Thymus (tissue), 11 donors: ENCODE results near the gene PLCB1. TPM values are rescaled to one million over a fixed set of nuclear protein-coding genes. Genes with fewer than 3 reads are reported as not detected.
"Not testable (repeated sequence)": the region's sequence is repeated elsewhere in the genome, so short reads cannot be mapped to it uniquely, and the experiment has no call there.

Experiments used
- DNase-seq, 9 donors: peaks; one replicate each; pipeline ENCODE4 v3.0.0-alpha.2; 2013; ENCODE audit warnings: low spot score in 9 of 9, low read depth in 6 of 9, missing footprints in 1 of 9
- H3K27ac ChIP-seq, 2 donors: one replicate each; pipeline ENCODE4 v1.5.1; 2013; ENCODE audit warnings: control low read depth in 1 of 2, low read depth in 1 of 2, low read length in 1 of 2, mild to moderate bottlenecking in 1 of 2, moderate library complexity in 1 of 2
- H3K27me3 ChIP-seq, 2 donors: one replicate each; pipeline ENCODE4 v1.5.1; 2013; ENCODE audit warnings: low read length in 1 of 2; ENCODE audit not compliant: control insufficient read depth in 2 of 2, insufficient read depth in 1 of 2
- H3K36me3 ChIP-seq, 2 donors: one replicate each; pipeline ENCODE4 v1.5.1; 2013; ENCODE audit warnings: low read length in 1 of 2, mild to moderate bottlenecking in 1 of 2, moderate library complexity in 1 of 2; ENCODE audit not compliant: control insufficient read depth in 2 of 2, insufficient read depth in 2 of 2
- H3K4me1 ChIP-seq, 2 donors: one replicate each; pipeline ENCODE4 v1.5.1; 2013; ENCODE audit warnings: low read length in 2 of 2; ENCODE audit not compliant: control insufficient read depth in 2 of 2, insufficient read depth in 2 of 2
- H3K4me3 ChIP-seq, 2 donors: one replicate each; pipeline ENCODE4 v1.5.1; 2013; ENCODE audit warnings: low read length in 2 of 2, control low read depth in 1 of 2, mild to moderate bottlenecking in 1 of 2
- H3K9me3 ChIP-seq, 2 donors: one replicate each; pipeline ENCODE4 v1.5.1; 2013; ENCODE audit warnings: low read length in 1 of 2, mild to moderate bottlenecking in 1 of 2; ENCODE audit not compliant: control insufficient read depth in 2 of 2, insufficient read depth in 1 of 2
- WGBS: extraction: QIAGEN DNeasy Blood & Tissue Kit; methylation state at CpG from one replicate; pipeline ENCODE4 v1.1.7; 2013; 5-methylcytosine and 5-hydroxymethylcytosine counted together
- polyA plus RNA-seq: library from polyadenylated mRNA; stranded (reverse); fragments of 200-250 nt; gene quantifications from one replicate; pipeline ENCODE4 v1.2.3, GENCODE V29; 2013
- total RNA-seq: library from RNA; stranded (reverse); fragments of 120-200 nt; gene quantifications from one replicate; pipeline ENCODE4 v1.2.4, GENCODE V29; 2013
- donor health status: healthy.

The PLCB1 gene
- total and polyA plus RNA-seq, 2 donors, result 4.1 to 4.7 TPM

DNA sequence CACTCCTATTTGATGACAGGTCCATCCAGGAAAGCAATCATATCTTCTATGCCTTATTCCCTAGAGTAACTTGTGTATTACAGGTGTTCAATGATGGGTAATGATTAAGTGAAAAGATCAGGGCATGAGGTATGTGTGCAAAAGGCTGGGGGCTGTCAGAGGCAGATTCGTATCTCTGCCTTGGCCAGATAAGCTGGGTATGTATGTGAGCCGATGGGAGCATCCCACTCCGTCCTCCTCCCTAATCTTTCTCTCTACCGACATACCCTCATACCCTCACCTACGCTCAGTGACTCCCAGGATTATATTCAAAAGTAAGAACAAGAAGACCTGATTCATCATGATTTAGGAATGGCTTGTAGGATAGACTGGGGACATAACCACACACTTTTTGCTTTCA lies 238.7 kb downstream of the PLCB1 start:
- Histone ChIP-seq H3K36me3 (no peaks in the 10 kb centered on the region), H3K27me3 (no peaks in the 10 kb centered on the region), H3K4me3 (no peak overlapping the region), H3K4me1 (peaks cover 2 to 4% of the 10 kb centered on the region in 2 donors), H3K27ac (no peak overlapping the region), H3K9me3 (no peaks in the 10 kb centered on the region)
- 99% methylated on average over 5 of the region's 5 CpGs for whole genome bisulfite sequencing
- no peak for DNase-seq

DNA sequence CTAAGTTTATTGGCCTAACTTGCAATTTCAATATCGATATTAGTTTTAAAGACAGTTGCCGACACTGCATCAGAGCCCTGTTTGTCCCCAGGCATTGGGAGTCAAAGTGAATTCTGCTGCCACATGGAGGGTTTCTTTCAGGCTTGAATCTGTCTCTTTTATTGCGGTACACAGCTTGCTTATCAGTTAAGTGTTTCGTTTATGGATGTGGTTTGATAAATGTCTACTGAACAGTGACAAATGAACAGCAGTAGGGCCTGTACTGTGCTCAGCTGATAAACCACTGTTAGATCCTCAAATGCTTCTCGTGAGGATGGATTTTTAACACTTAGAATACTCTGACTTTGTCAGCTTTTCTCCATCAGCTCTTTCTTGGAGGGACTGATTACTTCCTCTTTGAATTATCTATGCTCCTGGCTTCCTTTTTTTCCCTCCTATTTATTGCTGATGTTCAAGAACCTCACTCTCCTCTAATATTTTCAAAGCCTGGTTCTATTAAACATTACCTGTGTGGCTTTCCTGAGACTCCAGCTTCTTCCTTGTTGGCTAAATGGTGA lies 240.8 kb downstream of the PLCB1 start:
- WGBS, result 24% methylated on average over 5 of the region's 5 CpGs
- Histone ChIP-seq H3K27me3 (no peaks in the 10 kb centered on the region), H3K4me1 (peaks cover 2 to 4% of the 10 kb centered on the region in 2 donors), H3K27ac (no peak overlapping the region), H3K4me3 (no peak overlapping the region), H3K9me3 (no peaks in the 10 kb centered on the region), H3K36me3 (no peaks in the 10 kb centered on the region)
- DNase-seq, result peak in 2 of 9 donors; percentile 11 to 41

DNA sequence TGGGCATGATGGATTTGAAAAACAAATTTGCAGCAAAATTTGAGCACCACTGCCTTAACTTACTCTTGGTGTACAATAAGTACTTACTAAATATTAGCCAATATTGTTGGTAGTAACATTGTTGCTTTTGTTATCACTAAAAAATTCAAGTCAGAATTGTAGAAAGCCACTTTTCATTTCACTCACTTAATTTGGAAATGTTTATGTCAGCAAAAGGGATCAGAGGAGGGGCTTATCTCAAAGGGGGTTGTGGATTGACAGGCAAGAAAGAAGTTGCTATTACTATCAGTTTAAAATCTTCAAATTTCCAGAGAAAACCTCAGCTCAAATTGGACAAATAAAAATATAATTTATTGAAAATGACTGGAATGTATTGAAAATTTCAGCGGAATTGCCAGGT lies 241.5 kb downstream of the PLCB1 start:
- WGBS, result 100% methylated on average over 1 of the region's 1 CpG

DNA sequence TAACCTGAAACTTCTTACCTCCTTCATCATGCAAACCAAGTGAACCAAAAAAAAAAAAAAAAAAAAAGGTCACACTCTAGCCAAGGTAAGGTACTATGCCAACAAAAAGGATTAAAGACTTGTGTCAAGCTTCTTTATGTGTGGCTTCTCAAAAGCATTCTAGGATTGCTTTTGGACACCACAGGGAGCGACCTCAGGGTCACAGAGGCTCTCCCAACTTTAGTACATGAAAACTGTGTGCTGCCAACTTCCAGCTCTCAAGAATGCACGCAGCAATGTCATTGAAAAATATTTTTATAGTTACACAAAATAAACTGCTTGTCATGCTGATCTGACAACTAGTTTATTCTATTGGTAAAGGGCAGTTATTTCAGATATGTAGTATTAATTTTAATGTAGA lies 243.8 kb downstream of the PLCB1 start:
- H3K27me3 ChIP-seq, result no peaks in the 10 kb centered on the region
- WGBS, result 97% methylated on average over 2 of the region's 2 CpGs
- no peak for DNase-seq

More for the DNA sequence above, 241.5 kb downstream of the PLCB1 start:
- no peaks in the 10 kb centered on the region for H3K9me3 ChIP-seq
- no peaks in the 10 kb centered on the region for H3K36me3 ChIP-seq
- H3K27ac ChIP-seq, result no peak overlapping the region
- H3K27me3 ChIP-seq, result no peaks in the 10 kb centered on the region
- no peak for DNase-seq
- H3K4me1 ChIP-seq, result peaks cover 0 to 4% of the 10 kb centered on the region in 2 donors
- H3K4me3 ChIP-seq, result no peak overlapping the region

DNA sequence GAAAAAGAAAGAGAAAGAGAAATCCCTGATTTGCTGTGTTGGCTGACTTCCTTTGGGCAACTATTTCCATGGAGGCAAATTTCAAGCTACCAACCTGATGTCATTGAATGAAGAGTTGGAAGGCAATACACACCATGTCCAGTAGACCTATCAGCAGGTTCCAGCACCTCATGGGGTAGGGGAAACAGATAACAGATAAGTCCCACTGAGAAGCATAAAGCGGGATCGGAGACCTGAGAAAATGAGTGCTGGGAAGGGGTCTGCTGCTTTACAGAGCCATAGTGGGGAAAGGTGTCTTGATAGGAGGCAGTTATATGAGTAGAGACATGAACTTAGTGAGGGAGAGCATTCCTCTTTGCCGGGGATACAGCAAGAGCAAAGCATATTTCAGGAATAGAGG lies 244.9 kb downstream of the PLCB1 start:
- DNase-seq, result no peak
- H3K27me3 ChIP-seq, result no peaks in the 10 kb centered on the region
- WGBS, result 99% methylated on average over 3 of the region's 3 CpGs

More for the DNA sequence above, 243.8 kb downstream of the PLCB1 start:
- Histone ChIP-seq H3K4me1 (peaks cover 0 to 4% of the 10 kb centered on the region in 2 donors), H3K4me3 (no peak overlapping the region), H3K9me3 (no peaks in the 10 kb centered on the region), H3K27ac (no peak overlapping the region), H3K36me3 (no peaks in the 10 kb centered on the region)

DNA sequence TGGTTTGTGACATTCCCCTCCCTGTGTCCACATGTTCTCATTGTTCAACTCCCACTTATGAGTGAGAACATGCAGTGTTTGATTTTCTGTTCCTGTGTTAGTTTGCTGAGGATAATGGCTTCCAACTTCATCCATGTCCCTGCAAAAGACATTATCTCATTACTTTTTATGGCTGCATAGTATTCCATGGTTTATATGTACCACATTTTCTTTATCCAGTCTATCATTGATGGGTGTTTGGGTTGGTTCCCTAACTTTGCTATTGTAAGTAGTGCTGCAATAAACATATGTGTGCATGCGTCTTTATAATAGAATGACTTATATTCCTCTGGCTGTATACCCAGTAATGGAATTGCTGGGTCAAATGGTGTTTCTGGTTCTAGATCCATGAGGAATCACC lies 247.1 kb downstream of the PLCB1 start:
- H3K27ac ChIP-seq, DNase-seq, H3K27me3 ChIP-seq, H3K4me3 ChIP-seq, H3K9me3 ChIP-seq, H3K4me1 ChIP-seq, H3K36me3 ChIP-seq: not testable (repeated sequence)
- 97% methylated on average over 1 of the region's 1 CpG for WGBS

More for the DNA sequence above, 244.9 kb downstream of the PLCB1 start:
- Histone ChIP-seq H3K9me3 (no peaks in the 10 kb centered on the region), H3K36me3 (no peaks in the 10 kb centered on the region), H3K27ac (no peak overlapping the region), H3K4me3 (no peak overlapping the region), H3K4me1 (peaks cover 0 to 4% of the 10 kb centered on the region in 2 donors)

DNA sequence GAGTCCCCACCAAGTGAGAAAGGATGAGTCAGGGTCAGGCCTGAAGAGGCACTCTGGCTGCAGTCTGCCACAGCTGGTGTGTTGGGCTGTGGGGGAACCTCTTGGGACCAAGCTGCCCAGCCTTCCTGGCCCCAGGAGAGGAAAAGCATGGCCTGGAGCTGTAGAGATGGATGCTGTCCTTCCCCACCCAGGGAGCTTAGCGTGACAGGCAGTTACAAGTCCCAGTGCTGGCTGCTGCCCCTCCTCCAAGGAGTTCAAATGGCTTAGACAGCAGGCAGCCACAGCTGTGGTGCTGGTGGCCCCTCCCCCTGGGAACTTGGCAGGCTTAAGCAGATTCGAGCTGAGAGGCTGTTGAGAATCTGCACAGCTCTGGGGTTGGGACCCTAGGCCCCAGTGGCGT lies 253.2 kb downstream of the PLCB1 start:
- H3K27ac ChIP-seq, result peak overlapping the region in 1 of 2 donors; percentile 45
- H3K4me3 ChIP-seq, result no peak overlapping the region
- WGBS, result 10% methylated on average over 3 of the region's 3 CpGs
- no peaks in the 10 kb centered on the region for H3K36me3 ChIP-seq
- peak; percentile 45 to 91 (median 75) for DNase-seq
- peaks cover 18 to 23% of the 10 kb centered on the region in 2 donors for H3K4me1 ChIP-seq
- H3K27me3 ChIP-seq, result no peaks in the 10 kb centered on the region
- H3K9me3 ChIP-seq, result no peaks in the 10 kb centered on the region

DNA sequence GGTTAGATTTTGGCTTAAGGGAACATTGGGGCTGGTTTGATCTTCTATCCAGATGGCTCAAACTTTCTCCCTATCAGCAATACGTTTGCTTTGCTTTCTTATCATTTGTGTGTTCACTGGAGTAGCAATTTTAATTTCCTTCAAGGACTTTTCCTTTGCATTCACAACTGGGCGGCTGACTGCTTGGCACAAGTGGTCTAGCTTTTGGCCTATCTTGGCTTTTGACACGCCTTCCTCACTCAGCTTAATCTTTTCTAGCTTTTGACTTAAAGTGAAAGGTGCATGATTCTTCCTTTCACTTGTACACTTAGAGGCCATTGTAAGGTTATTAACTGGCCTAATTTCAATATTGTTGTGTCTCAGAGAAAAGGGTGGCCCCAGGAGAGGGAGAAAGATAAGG lies 254.9 kb downstream of the PLCB1 start:
- WGBS, result 76% methylated on average over 3 of the region's 3 CpGs
- H3K4me1 ChIP-seq, result peaks cover 18 to 23% of the 10 kb centered on the region in 2 donors
- H3K9me3 ChIP-seq, result no peaks in the 10 kb centered on the region
- no peaks in the 10 kb centered on the region for H3K36me3 ChIP-seq
- no peak overlapping the region for H3K4me3 ChIP-seq
- no peak for DNase-seq
- H3K27me3 ChIP-seq, result no peaks in the 10 kb centered on the region
- H3K27ac ChIP-seq, result peak overlapping the region; percentile 60 to 77

DNA sequence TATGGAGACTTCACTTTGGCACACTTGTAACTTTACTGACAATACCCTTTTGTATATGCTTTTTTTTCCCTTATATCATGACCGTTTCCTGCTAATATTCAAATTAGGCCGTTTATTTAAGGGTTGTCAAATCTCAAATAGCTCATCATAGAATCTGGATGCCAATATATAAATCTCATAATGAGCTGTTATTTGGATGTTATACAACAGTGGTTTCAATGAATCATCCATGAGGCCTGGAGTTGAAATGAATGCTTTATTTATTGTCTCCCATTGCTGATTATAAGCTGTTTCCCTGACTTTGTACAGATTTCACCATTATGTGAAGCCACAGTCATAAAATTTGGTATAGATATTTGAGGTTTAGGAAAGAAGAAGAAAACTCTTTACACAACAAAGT lies 256.1 kb downstream of the PLCB1 start:
- peaks cover 18 to 23% of the 10 kb centered on the region in 2 donors for H3K4me1 ChIP-seq
- no peaks in the 10 kb centered on the region for H3K9me3 ChIP-seq
- no peak overlapping the region for H3K27ac ChIP-seq
- H3K4me3 ChIP-seq, result no peak overlapping the region
- no peaks in the 10 kb centered on the region for H3K27me3 ChIP-seq
- no peak for DNase-seq
- 96% methylated on average over 2 of the region's 2 CpGs for WGBS
- H3K36me3 ChIP-seq, result no peaks in the 10 kb centered on the region
